Epithelial cell of proximal tubule (primary cell): Measurements from ENCODE around the gene ACIN1. TPM values are rescaled to one million over a fixed set of nuclear protein-coding genes. Genes with fewer than 3 reads are reported as not detected.

Experiments
- DNase-seq: peaks from one replicate; pipeline ENCODE4 v3.0.0-alpha.2; 2011; ENCODE audit warnings: low read depth
- H3K4me3 ChIP-seq: 2 replicates; pipeline ENCODE4 v1.5.1; 2011; ENCODE audit warnings: low read depth, mild to moderate bottlenecking, low read length
- CTCF ChIP-seq: conservative IDR thresholded peaks from 2 replicates; pipeline ENCODE4 v1.5.1; 2012; ENCODE audit warnings: low read depth, mild to moderate bottlenecking, low read length
- total RNA-seq: library from RNA; depleted of rRNA; stranded (reverse); fragments of >200 nt; gene quantifications from 2 replicates; pipeline ENCODE4 v1.2.3, GENCODE V29; 2015

Gene ACIN1
- total RNA-seq, 1 donor from 2014 or later, result 84.1 TPM

GRCh38 chr14:23091294-23092225 is 3.4 kb downstream of the ACIN1 start:
- no peak overlapping the region for H3K4me3 ChIP-seq
- no peak for TF ChIP-seq CTCF
- DNase-seq, result no peak

- TF ChIP-seq CTCF, result no peak
- no peak for DNase-seq
Observed at GRCh38 chr14:23090254-23090636, 4.7 kb downstream of the ACIN1 start.

GRCh38 chr14:23089498-23090253 is 5.3 kb downstream of the ACIN1 start:
- TF ChIP-seq CTCF, result no peak
- no peak for DNase-seq
- H3K4me3 ChIP-seq, result no peak overlapping the region

More at GRCh38 chr14:23090254-23090636, 4.7 kb downstream of the ACIN1 start:
- H3K4me3 ChIP-seq, result no peak overlapping the region

GRCh38 chr14:23086565-23086964 is 8.4 kb downstream of the ACIN1 start:
- no peak for TF ChIP-seq CTCF

GRCh38 chr14:23085458-23085857 is 9.5 kb downstream of the ACIN1 start:
- DNase-seq, result no peak
- no peak overlapping the region for H3K4me3 ChIP-seq
- TF ChIP-seq CTCF, result no peak

More at GRCh38 chr14:23086565-23086964, 8.4 kb downstream of the ACIN1 start:
- no peak for DNase-seq
- H3K4me3 ChIP-seq, result no peak overlapping the region

GRCh38 chr14:23080474-23080873 is 14.5 kb downstream of the ACIN1 start:
- DNase-seq, result no peak
- TF ChIP-seq CTCF, result no peak

More at GRCh38 chr14:23080474-23080873, 14.5 kb downstream of the ACIN1 start:
- no peak overlapping the region for H3K4me3 ChIP-seq
